Natural killer cell (primary cell): ENCODE data around the gene FAM53B. TPM values are rescaled to one million over a fixed set of nuclear protein-coding genes. Genes with fewer than 3 reads are reported as not detected.

Experiments used
- ATAC-seq, 3 donors: fragments of 150-1000 bp in 2 of 3; fragments of 200-7000 bp in 1 of 3; cut with Tn5 transposase; 1 replicate in 1 of 3; 2 replicates in 2 of 3; pipeline ENCODE4 v1.10.0; 2021; ENCODE audit warnings: mild to moderate bottlenecking in 2 of 3, moderate library complexity in 2 of 3
- DNase-seq, 2 donors: peaks; one replicate each; pipeline versions ENCODE4 v3.0.0 to v3.0.0-alpha.2; 2013 to 2021; ENCODE audit warnings: mixed read lengths in 1 of 2
- H3K27ac ChIP-seq: one replicate; pipeline ENCODE4 v1.5.1; 2013; ENCODE audit warnings: mild to moderate bottlenecking, low read length
- H3K27me3 ChIP-seq: one replicate; pipeline ENCODE4 v1.6.1; 2013; ENCODE audit warnings: low read length; ENCODE audit not compliant: control insufficient read depth, insufficient read depth
- H3K36me3 ChIP-seq: one replicate; pipeline ENCODE4 v1.6.1; 2013; ENCODE audit warnings: low read length; ENCODE audit not compliant: control insufficient read depth, insufficient read depth
- H3K4me1 ChIP-seq: one replicate; pipeline ENCODE4 v1.6.1; 2013; ENCODE audit warnings: low read length; ENCODE audit not compliant: control insufficient read depth, insufficient read depth
- H3K4me3 ChIP-seq: one replicate; pipeline ENCODE4 v1.5.1; 2013; ENCODE audit warnings: low read length
- H3K9me3 ChIP-seq: one replicate; pipeline ENCODE4 v1.6.1; 2013; ENCODE audit warnings: low read length; ENCODE audit not compliant: control insufficient read depth, insufficient read depth
- H3K27ac Mint-ChIP-seq, 2 donors: one replicate each; pipeline ENCODE4 v1.8.0; 2022; ENCODE audit warnings: mild to moderate bottlenecking in 2 of 2, mixed read lengths in 2 of 2, moderate library complexity in 1 of 2
- H3K27me3 Mint-ChIP-seq, 2 donors: one replicate each; pipeline ENCODE4 v1.8.0; 2022; ENCODE audit warnings: low read depth in 2 of 2, mixed read lengths in 2 of 2
- H3K36me3 Mint-ChIP-seq: one replicate; pipeline ENCODE4 v1.8.0; 2022; ENCODE audit warnings: mixed read lengths
- H3K4me1 Mint-ChIP-seq, 2 donors: one replicate each; pipeline ENCODE4 v1.8.0; 2022; ENCODE audit warnings: mixed read lengths in 2 of 2
- H3K4me3 Mint-ChIP-seq: one replicate; pipeline ENCODE4 v1.8.0; 2022; ENCODE audit warnings: mild to moderate bottlenecking, moderate library complexity, mixed read lengths
- H3K9me3 Mint-ChIP-seq, 2 donors: one replicate each; pipeline ENCODE4 v1.8.0; 2022; ENCODE audit warnings: mixed read lengths in 2 of 2
- WGBS: methylation state at CpG from one replicate; pipeline ENCODE4 v1.1.7; 2013; ENCODE audit warnings: missing lambda C conversion rate; ENCODE audit not compliant: insufficient coverage; 5-methylcytosine and 5-hydroxymethylcytosine counted together
- intact Hi-C: fragments of 100-400 bp; cut with micrococcal nuclease; formaldehyde crosslinking; loops from one replicate; pipeline ENCODE4 v1.14.2; 2022
- total RNA-seq, 4 donors: library from RNA; stranded (reverse); fragments of 120-200 nt in 1 of 4; gene quantifications; one replicate each; pipeline versions ENCODE4 v1.2.3 to v1.2.4, GENCODE V29; 2013 to 2022
- TF ChIP-seq, protein P1 (sequence below): fragments of 200-600 bp; IDR thresholded peaks from one replicate; pipeline ENCODE4 v1.8.0; 2022; ENCODE audit warnings: antibody characterized with exemption

Gene FAM53B
- total RNA-seq, 3 donors from 2014 or later (not counting 1 experiment from before 2014, with no cell fraction given): 77.4 to 172 (median 121) TPM

GRCh38 chr10:124725791-124726190 is 18.4 kb downstream of the FAM53B start:
- Mint-ChIP-seq H3K4me1 (peaks cover 76 to 97% of the 10 kb centered on the region in 2 donors), H3K4me3 (no peak overlapping the region), H3K27ac (peak overlapping the region; percentile 99), H3K27me3 (no peaks in the 10 kb centered on the region), H3K36me3 (no peaks in the 10 kb centered on the region), H3K9me3 (no peaks in the 10 kb centered on the region)
- TF ChIP-seq, protein P1, sequence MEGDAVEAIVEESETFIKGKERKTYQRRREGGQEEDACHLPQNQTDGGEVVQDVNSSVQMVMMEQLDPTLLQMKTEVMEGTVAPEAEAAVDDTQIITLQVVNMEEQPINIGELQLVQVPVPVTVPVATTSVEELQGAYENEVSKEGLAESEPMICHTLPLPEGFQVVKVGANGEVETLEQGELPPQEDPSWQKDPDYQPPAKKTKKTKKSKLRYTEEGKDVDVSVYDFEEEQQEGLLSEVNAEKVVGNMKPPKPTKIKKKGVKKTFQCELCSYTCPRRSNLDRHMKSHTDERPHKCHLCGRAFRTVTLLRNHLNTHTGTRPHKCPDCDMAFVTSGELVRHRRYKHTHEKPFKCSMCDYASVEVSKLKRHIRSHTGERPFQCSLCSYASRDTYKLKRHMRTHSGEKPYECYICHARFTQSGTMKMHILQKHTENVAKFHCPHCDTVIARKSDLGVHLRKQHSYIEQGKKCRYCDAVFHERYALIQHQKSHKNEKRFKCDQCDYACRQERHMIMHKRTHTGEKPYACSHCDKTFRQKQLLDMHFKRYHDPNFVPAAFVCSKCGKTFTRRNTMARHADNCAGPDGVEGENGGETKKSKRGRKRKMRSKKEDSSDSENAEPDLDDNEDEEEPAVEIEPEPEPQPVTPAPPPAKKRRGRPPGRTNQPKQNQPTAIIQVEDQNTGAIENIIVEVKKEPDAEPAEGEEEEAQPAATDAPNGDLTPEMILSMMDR: no peak
- peak overlapping the region; percentile 95 for H3K27ac ChIP-seq
- WGBS: 87% methylated on average over 7 of the region's 7 CpGs
- peaks cover 94% of the 10 kb centered on the region for H3K4me1 ChIP-seq
- H3K9me3 ChIP-seq: no peaks in the 10 kb centered on the region
- ATAC-seq (no peak), DNase-seq (no peak)
- H3K4me3 ChIP-seq: no peak overlapping the region
- peaks cover 7% of the 10 kb centered on the region for H3K36me3 ChIP-seq
- H3K27me3 ChIP-seq: no peaks in the 10 kb centered on the region
- intact Hi-C loops: no loop called here

DNA sequence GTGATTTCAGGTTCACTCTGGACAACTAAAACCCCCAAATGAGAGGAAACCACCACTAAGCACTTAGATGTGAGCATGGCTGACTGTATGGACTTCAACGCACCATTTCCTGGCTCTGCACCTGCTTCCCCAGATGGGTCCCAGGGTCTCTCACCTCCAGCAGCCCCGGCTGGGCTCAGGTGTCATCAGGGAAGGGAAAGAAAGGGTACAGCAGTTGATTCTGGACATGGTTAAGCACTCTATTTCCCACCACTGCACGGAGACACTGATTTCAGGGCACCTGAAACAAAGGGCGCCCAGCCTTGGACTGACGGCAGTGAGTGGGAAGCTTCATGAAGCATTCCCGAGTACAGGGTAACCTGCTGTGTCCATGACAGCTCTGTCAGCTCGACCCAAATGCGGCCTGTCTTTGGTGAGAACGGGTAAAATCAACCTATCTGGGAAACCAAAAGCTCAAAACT is 19.0 kb downstream of the FAM53B start:
- intact Hi-C loops: no loop called here
- no peaks in the 10 kb centered on the region for H3K27me3 Mint-ChIP-seq
- Histone ChIP-seq H3K4me1 (peaks cover 94% of the 10 kb centered on the region), H3K27me3 (no peaks in the 10 kb centered on the region), H3K36me3 (peaks cover 7% of the 10 kb centered on the region), H3K27ac (peak overlapping the region; percentile 95), H3K9me3 (no peaks in the 10 kb centered on the region), H3K4me3 (no peak overlapping the region)
- no peaks in the 10 kb centered on the region for H3K9me3 Mint-ChIP-seq
- H3K36me3 Mint-ChIP-seq: no peaks in the 10 kb centered on the region
- TF ChIP-seq, protein P1: no peak
- 81% methylated on average over 9 of the region's 9 CpGs for WGBS
- ATAC-seq (no peak), DNase-seq (peak in 1 of 2 donors; percentile 14)
- H3K4me1 Mint-ChIP-seq: peaks cover 75 to 97% of the 10 kb centered on the region in 2 donors
- H3K27ac Mint-ChIP-seq: peak overlapping the region; percentile 99
- peak overlapping the region; percentile 17 for H3K4me3 Mint-ChIP-seq

- 65% methylated on average over 19 of the region's 20 CpGs for WGBS
- Histone ChIP-seq H3K27me3 (no peaks in the 10 kb centered on the region), H3K9me3 (no peaks in the 10 kb centered on the region), H3K4me1 (peaks cover 94% of the 10 kb centered on the region), H3K4me3 (no peak overlapping the region), H3K27ac (peak overlapping the region; percentile 95), H3K36me3 (peaks cover 7% of the 10 kb centered on the region)
- no peaks in the 10 kb centered on the region for H3K9me3 Mint-ChIP-seq
- ATAC-seq (no peak), DNase-seq (no peak)
- peak overlapping the region; percentile 89 for H3K4me3 Mint-ChIP-seq
- intact Hi-C loops: loop anchor here (5.0 kb wide), 1 partner anchor 497 kb away; no protein-coding TSS in a partner anchor
- peak overlapping the region; percentile 99 for H3K27ac Mint-ChIP-seq
- no peaks in the 10 kb centered on the region for H3K27me3 Mint-ChIP-seq
- H3K36me3 Mint-ChIP-seq: no peaks in the 10 kb centered on the region
- H3K4me1 Mint-ChIP-seq: peaks cover 72 to 97% of the 10 kb centered on the region in 2 donors
- TF ChIP-seq, protein P1: no peak
Measured at GRCh38 chr10:124724279-124725027, 19.7 kb downstream of the FAM53B start.
